Activated T-cell treated with anti-CD3 and anti-CD28 coated beads, Interleukin-2, amount 50 U/mL, for 24 hours (primary cell): ENCODE data around the gene LGI4.

Experiments
- DNase-seq: peaks from one replicate; pipeline ENCODE4 v3.0.0-alpha.2; 2020
- H3K27ac Mint-ChIP-seq: 2 replicates; pipeline ENCODE4 v1.8.0; 2020; ENCODE audit warnings: mild to moderate bottlenecking, mixed read lengths
- H3K27me3 Mint-ChIP-seq: 2 replicates; pipeline ENCODE4 v1.8.0; 2020; ENCODE audit warnings: mixed read lengths
- H3K36me3 Mint-ChIP-seq: 2 replicates; pipeline ENCODE4 v1.8.0; 2020; ENCODE audit warnings: low read depth, mixed read lengths
- H3K4me1 Mint-ChIP-seq: 2 replicates; pipeline ENCODE4 v1.8.0; 2020; ENCODE audit warnings: low read depth, mixed read lengths
- H3K4me3 Mint-ChIP-seq: 2 replicates; pipeline ENCODE4 v1.8.0; 2020; ENCODE audit warnings: mild to moderate bottlenecking, moderate library complexity, mixed read lengths
- H3K9me3 Mint-ChIP-seq: 2 replicates; pipeline ENCODE4 v1.8.0; 2020; ENCODE audit warnings: mixed read lengths

The LGI4 gene

GRCh38 chr19:35087393-35087792, 47.5 kb downstream of the LGI4 start:
- DNase-seq, result no peak
- Mint-ChIP-seq H3K27ac (no peak overlapping the region), H3K4me3 (no peak overlapping the region), H3K27me3 (peaks cover 11% of the 10 kb centered on the region), H3K4me1 (peaks cover 8% of the 10 kb centered on the region), H3K9me3 (no peaks in the 10 kb centered on the region), H3K36me3 (no peaks in the 10 kb centered on the region)

- no peak overlapping the region for H3K4me3 Mint-ChIP-seq
- H3K27me3 Mint-ChIP-seq, result peaks cover 11% of the 10 kb centered on the region
- no peak overlapping the region for H3K27ac Mint-ChIP-seq
- no peak for DNase-seq
- peaks cover 8% of the 10 kb centered on the region for H3K4me1 Mint-ChIP-seq
- no peaks in the 10 kb centered on the region for H3K36me3 Mint-ChIP-seq
- H3K9me3 Mint-ChIP-seq, result no peaks in the 10 kb centered on the region
Observed at GRCh38 chr19:35086455-35086854, 48.4 kb downstream of the LGI4 start.

GRCh38 chr19:35085947-35086346, 48.9 kb downstream of the LGI4 start:
- H3K9me3 Mint-ChIP-seq, result no peaks in the 10 kb centered on the region
- no peak overlapping the region for H3K27ac Mint-ChIP-seq
- H3K4me3 Mint-ChIP-seq, result no peak overlapping the region
- no peak for DNase-seq
- H3K4me1 Mint-ChIP-seq, result peaks cover 8% of the 10 kb centered on the region
- H3K27me3 Mint-ChIP-seq, result peaks cover 8% of the 10 kb centered on the region
- no peaks in the 10 kb centered on the region for H3K36me3 Mint-ChIP-seq

GRCh38 chr19:35084509-35084762, 50.4 kb downstream of the LGI4 start:
- Mint-ChIP-seq H3K27ac (no peak overlapping the region), H3K27me3 (no peaks in the 10 kb centered on the region), H3K4me1 (peaks cover 3% of the 10 kb centered on the region), H3K4me3 (no peak overlapping the region), H3K9me3 (no peaks in the 10 kb centered on the region), H3K36me3 (no peaks in the 10 kb centered on the region)
- DNase-seq, result no peak

- Mint-ChIP-seq H3K4me3 (no peak overlapping the region), H3K36me3 (no peaks in the 10 kb centered on the region), H3K9me3 (no peaks in the 10 kb centered on the region), H3K27me3 (no peaks in the 10 kb centered on the region), H3K4me1 (peaks cover 3% of the 10 kb centered on the region), H3K27ac (no peak overlapping the region)
- DNase-seq, result no peak
Observed at GRCh38 chr19:35083691-35084508, 51.0 kb downstream of the LGI4 start.

- Mint-ChIP-seq H3K4me1 (peaks cover 3% of the 10 kb centered on the region), H3K27me3 (no peaks in the 10 kb centered on the region), H3K36me3 (no peaks in the 10 kb centered on the region), H3K27ac (no peak overlapping the region), H3K9me3 (no peaks in the 10 kb centered on the region), H3K4me3 (no peak overlapping the region)
- no peak for DNase-seq
Observed at GRCh38 chr19:35081201-35081600, 53.7 kb downstream of the LGI4 start.

GRCh38 chr19:35080613-35081170, 54.2 kb downstream of the LGI4 start:
- DNase-seq, result no peak
- Mint-ChIP-seq H3K27ac (no peak overlapping the region), H3K4me1 (peaks cover 1% of the 10 kb centered on the region), H3K36me3 (no peaks in the 10 kb centered on the region), H3K9me3 (no peaks in the 10 kb centered on the region), H3K4me3 (no peak overlapping the region), H3K27me3 (no peaks in the 10 kb centered on the region)

GRCh38 chr19:35079826-35080225, 55.0 kb downstream of the LGI4 start:
- Mint-ChIP-seq H3K36me3 (no peaks in the 10 kb centered on the region), H3K27ac (no peak overlapping the region), H3K27me3 (no peaks in the 10 kb centered on the region), H3K4me3 (no peak overlapping the region), H3K9me3 (no peaks in the 10 kb centered on the region), H3K4me1 (no peaks in the 10 kb centered on the region)
- no peak for DNase-seq

- no peak for DNase-seq
- Mint-ChIP-seq H3K9me3 (no peaks in the 10 kb centered on the region), H3K4me1 (no peaks in the 10 kb centered on the region), H3K27ac (no peak overlapping the region), H3K36me3 (no peaks in the 10 kb centered on the region), H3K27me3 (no peaks in the 10 kb centered on the region), H3K4me3 (no peak overlapping the region)
Observed at GRCh38 chr19:35077411-35078223, 57.2 kb downstream of the LGI4 start.

GRCh38 chr19:35076657-35077056, 58.2 kb downstream of the LGI4 start:
- H3K36me3 Mint-ChIP-seq, result no peaks in the 10 kb centered on the region
- H3K27me3 Mint-ChIP-seq, result no peaks in the 10 kb centered on the region
- no peak overlapping the region for H3K4me3 Mint-ChIP-seq
- H3K4me1 Mint-ChIP-seq, result no peaks in the 10 kb centered on the region
- DNase-seq, result no peak
- H3K27ac Mint-ChIP-seq, result no peak overlapping the region
- no peaks in the 10 kb centered on the region for H3K9me3 Mint-ChIP-seq

GRCh38 chr19:35076026-35076370, 58.9 kb downstream of the LGI4 start:
- no peak overlapping the region for H3K4me3 Mint-ChIP-seq
- H3K27me3 Mint-ChIP-seq, result no peaks in the 10 kb centered on the region
- no peaks in the 10 kb centered on the region for H3K4me1 Mint-ChIP-seq
- no peaks in the 10 kb centered on the region for H3K36me3 Mint-ChIP-seq
- DNase-seq, result no peak
- no peaks in the 10 kb centered on the region for H3K9me3 Mint-ChIP-seq
- H3K27ac Mint-ChIP-seq, result no peak overlapping the region

GRCh38 chr19:35075202-35076025, 59.4 kb downstream of the LGI4 start:
- Mint-ChIP-seq H3K9me3 (peaks cover 4% of the 10 kb centered on the region), H3K36me3 (no peaks in the 10 kb centered on the region), H3K4me3 (no peak overlapping the region), H3K4me1 (no peaks in the 10 kb centered on the region), H3K27ac (no peak overlapping the region), H3K27me3 (no peaks in the 10 kb centered on the region)
- no peak for DNase-seq
